DMS79 treated with DMSO at 0.1 percent for 48 hours (cell line): ENCODE results near the gene FDPS.
A peak's percentile ranks its signal among the peaks of the same experiment; 100 is the strongest.
"Not testable (repeated sequence)": the region's sequence is repeated elsewhere in the genome, so short reads cannot be mapped to it uniquely, and the experiment has no call there.

Source experiments
- DNase-seq: peaks from one replicate; lab custom pipeline; 2025; lab: John Stamatoyannopoulos, UW

The FDPS gene

GRCh38 chr1:155320252-155320651 lies 11.6 kb downstream of the FDPS start:
- DNase-seq = no peak

DNA sequence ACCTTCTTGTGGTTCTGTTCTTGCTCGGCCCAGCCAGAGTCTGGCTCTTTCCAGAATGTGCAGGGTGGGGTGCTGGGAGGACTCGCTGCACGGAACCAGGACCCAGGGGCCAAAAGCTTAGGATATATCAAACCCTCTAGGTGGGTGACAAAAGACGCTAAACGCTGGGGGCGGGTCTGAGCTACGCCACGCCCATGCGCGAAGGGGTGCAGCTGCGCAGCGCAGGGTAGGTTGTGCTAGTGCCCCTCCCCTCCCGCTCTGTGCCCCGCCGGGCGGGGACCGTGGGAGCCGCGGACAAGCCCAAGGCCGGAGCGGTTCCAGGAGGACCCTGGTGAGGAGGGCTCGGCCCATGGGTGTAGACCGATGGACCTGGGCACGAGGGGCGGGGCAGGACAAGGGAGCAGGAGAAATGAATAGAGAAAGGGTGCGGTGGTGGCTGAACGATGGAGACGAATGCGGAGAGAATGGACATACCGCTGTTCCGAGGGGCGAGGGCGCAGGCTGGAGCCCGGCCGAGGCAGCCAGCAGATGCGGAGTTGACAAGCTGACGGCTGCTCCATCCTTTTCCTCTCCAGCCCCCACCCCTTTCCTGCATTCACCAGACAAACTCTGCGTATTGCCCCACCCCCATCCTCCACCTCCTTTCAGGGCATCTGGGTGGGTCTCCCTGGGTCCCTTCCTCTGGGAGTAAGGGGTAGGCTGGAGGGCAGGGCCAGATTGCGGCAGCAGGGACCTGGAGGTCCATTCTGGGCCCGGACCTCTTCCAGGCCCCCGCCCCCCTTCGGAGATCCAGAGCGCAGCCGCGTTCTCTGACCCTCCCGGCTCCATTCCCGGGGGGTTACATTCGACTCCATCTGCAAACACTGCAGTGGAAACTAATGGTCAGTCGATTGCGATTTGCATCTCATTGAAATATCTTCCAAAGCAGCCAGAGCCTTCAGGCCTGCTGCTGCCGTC lies 12.3 kb downstream of the FDPS start, which contains the start of gene RUSC1:
Gene RUSC1 (plus strand): TSS at position 234 of the 957 bp plus-strand sequence. CDS start 880 bp downstream, outside the sequence.
- peak; percentile 44 for DNase-seq

DNA sequence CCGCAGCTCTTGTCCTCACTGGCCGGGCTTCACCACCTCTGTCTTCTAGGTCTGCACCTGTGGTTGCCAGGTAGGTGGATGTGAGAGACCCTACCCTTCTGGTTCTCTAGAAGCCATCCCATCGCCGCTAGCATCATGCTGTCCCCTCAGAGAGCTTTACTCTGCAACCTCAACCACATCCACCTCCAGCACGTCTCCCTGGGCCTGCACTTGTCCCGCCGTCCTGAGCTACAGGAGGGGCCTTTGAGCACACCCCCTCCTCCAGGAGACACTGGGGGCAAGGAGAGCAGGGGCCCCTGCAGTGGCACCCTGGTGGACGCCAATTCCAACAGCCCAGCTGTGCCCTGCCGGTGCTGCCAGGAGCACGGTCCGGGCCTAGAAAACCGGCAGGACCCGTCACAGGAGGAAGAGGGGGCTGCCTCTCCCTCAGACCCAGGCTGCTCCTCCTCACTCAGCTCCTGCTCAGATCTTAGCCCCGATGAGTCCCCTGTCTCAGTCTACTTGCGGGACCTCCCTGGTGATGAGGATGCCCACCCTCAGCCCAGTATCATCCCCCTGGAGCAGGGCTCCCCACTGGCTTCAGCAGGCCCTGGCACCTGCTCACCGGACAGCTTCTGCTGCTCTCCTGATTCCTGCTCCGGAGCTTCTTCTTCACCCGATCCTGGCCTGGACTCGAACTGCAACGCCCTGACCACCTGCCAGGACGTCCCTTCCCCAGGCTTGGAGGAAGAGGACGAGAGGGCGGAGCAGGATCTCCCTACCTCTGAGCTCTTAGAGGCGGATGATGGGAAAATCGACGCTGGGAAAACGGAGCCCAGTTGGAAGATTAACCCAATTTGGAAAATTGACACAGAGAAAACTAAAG lies 13.2 kb downstream of the FDPS start:
- peak; percentile 2 for DNase-seq

GRCh38 chr1:155322571-155322952 lies 13.9 kb downstream of the FDPS start:
- peak; percentile 50 for DNase-seq

- DNase-seq = peak; percentile 84
These were observed 14.5 kb downstream of the FDPS start for GRCh38 chr1:155322953-155323728.

GRCh38 chr1:155323729-155324036 lies 15.0 kb downstream of the FDPS start:
- DNase-seq = peak; percentile 74

DNA sequence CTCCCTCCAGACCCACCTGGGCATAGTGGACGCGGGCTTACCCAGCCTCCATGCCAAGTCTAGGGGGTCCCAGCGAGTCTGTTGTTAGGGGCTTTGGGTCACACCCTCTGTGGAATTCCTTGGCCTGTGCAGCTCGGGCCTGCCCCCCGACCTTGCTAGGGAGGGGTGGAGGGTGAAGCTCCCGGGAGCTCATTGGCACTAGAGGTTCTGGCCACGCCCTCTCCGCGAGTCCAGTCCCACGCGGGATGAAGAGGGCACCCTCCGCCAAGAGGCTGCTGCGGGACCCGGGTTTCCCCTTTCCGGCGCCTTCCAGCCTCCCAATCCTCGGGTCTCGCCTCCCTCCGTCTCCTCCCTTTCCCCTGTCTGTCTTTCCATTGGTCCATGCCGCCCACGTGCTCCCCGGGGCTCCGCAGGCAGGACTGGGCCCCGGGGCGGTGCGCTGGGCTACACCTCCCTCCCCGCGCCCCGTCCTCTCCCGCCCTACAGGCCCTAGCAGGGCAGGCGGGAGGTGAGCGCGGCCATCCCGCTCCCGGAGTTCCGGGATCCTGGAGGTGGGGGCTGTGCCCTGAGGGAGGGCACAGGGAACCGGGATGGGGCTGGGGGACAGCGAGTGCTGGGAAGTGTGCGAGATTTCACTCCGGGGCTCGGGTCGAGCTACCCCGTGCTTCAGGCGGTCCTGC lies 15.5 kb downstream of the FDPS start:
- peak; percentile 93 for DNase-seq

DNA sequence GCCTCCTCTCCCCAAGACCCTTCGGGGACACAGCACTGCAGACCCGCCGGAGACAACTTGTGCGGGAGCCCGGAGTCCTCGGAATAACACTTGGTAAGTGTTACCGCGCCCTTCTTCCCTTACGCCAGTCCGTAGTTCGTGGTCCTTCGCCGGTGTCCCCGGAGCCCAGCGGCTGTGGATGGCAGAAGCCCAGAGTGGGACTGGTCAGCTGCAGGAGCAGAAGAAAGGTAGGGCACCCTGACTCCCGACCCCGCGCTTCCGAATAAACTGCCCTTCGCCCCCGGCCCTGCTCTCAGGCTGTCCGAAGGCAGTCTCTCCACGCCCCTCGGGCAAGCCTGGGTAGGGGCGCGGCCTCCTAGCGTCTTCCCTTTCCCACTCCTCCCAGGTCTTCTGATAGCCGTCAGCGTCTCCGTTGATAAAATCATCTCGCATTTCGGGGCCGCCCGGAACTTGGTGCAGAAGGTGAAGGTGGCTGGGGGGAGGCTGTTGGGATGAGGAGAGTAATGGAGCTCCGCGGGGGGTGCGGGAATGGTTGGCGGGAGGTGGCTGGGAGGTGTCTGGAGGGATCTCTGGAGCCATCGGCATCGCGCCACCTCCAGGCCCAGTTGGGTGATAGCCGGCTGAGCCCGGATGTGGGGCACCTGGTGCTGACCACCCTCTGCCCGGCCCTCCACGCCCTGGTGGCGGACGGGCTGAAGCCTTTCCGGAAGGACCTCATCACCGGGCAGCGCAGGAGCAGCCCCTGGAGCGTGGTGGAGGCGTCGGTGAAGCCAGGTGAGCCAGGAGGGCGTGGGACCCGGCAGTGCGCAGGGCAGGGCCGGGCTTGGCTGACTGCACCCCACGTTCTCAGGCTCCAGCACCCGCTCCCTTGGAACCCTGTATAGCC lies 16.3 kb downstream of the FDPS start:
- DNase-seq = peak; percentile 32

GRCh38 chr1:155325603-155325893 lies 16.9 kb downstream of the FDPS start:
- DNase-seq = no peak

- DNase-seq = no peak
These were observed 17.4 kb downstream of the FDPS start for GRCh38 chr1:155326020-155326526.

GRCh38 chr1:155326631-155327037 lies 18.0 kb downstream of the FDPS start:
- DNase-seq = no peak

DNA sequence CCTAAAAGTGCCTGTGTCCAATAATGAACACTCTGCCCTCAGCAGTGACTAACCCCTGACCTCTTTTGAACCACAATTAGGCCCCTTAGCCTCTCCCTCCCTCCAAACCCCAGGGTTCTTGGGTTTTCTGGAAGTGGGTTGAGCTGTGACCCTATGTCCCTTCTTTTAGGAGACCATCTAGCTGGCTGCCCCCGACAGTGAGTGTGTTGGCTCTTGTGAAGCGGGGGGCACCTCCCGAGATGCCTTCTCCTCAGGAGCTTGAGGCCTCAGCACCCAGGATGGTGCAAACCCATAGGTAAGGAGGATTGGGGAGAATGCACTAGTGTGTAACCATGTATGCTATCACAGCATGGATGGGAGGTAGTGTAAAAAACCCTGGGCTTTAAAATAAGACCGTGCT lies 19.3 kb downstream of the FDPS start:
- DNase-seq = no peak

DNA sequence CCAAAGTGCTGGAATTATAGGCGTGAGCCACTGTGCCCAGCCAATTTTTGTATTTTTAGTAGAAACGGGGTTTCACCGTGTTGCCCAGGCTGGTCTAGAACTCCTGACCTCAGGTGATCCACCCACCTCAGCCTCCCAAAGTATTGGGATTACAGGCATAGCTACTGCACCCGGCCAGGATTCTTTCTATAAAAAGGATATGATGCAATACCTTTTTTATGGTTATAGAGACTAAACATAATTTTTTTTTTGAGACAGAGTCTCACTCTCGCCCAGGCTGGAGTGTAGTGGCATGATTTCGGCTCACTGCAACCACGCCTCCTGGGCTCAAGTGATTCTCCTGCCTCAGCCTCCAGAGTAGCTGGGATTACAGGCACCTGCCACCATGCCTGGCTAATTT lies 20.2 kb downstream of the FDPS start:
- DNase-seq = not testable (repeated sequence)

DNA sequence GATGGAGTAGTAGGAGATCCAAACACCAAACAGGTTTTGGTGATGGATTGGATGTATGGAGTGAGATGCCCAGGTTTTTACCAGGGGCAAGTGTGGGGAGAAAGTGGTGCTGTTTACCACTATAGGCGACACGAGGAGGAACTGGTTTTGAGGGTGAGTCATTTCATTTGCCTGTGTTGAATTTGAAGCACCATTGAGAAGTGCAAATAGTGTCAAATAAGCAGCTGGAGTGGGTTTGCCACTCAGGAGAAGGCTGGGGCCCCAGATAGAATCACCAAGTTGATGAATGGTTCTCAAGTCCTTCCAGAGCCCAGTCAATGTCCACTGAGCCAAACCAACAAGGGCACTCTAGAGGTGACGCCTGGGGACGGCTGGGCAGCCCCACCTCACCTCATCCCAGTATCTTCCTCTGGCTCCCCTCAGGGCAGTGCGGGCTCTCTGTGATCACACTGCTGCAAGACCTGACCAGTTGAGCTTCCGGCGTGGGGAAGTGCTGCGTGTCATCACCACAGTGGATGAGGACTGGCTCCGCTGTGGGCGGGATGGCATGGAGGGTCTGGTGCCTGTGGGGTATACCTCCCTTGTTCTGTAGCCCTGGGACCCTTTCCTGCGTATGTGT lies 21.4 kb downstream of the FDPS start:
- peak; percentile 42 for DNase-seq

DNA sequence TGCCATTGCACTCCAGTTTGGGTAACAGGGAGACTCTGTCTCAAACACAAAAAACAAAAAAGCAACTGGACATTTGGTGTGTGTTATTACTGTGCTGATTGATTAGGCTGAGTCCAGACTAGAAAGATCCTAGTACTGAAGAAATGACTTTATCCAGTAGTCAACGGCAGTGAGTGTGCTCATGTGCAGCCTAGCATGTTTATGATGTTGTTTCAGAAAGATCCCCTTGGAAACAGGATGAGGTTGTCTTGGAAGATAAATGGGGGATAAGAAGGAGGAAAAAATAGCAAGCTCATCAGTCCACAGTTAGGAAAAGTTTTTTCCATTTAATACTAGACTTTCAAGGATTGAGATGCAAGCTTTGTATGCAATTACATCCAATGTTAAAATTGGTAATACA lies 26.3 kb downstream of the FDPS start:
- no peak for DNase-seq

DNA sequence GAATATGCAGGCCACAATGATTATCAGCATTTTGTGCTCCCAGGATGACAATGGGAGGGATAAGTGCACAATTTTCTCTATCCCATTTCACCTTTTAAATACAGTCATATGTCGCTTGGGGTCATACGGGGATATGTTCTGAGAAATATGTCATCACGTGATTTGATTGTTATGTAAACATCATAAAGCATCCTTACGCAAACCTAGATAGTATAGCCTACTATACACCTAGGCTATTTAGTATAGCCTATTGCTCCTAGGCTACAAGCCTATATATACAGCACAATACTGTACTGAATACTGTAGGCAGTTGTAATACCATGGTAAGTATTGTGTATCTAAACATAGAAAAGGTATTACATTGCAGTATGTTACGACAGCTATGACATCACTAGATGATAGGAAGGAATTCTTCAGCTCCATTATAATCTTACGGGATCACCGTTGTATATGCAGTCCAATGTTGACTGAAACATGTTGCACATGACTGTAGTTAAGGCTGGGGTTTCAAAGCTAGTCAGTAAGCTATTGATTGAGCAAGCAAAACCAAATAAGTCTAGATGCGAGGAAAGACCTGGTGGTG lies 30.9 kb downstream of the FDPS start:
- no peak for DNase-seq

DNA sequence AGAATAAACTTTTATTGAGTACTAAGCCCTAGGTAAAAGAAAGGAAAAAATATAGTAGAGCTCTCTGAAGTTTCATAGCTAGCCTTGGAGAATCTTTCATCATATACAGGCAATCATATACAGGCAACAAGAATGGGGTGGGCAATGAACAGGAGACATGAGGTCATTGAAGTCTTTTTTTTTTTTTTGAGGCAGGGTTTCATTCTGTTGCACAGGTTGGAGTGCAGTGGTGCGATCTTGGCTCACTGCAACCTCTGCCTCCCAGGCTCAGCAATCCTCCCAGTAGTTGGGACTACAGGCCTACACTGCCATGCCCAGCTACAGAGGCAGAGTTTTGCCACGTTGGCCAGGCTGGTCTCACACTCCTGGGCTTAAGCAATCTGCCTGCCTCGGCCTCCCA lies 34.2 kb downstream of the FDPS start:
- DNase-seq = no peak

DNA sequence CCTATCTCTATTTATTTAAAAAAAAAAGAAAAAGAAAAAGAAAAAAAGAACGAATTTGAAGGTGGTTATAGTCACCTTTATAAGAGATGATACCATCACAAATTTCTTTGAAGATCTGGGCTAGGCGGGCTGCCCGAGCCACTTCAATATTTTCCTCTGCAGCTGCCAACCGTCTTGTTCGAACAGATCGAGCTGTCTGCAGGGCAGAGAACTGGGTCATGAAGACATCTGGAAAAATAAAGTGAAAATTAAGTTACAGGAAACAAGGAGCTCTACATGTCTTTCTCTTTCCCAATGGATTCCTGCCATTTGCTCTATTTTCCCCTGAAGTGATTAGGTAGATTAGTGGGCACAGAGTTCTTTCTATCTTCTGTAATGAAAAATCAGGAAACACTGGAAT lies 44.0 kb downstream of the FDPS start:
- no peak for DNase-seq

DNA sequence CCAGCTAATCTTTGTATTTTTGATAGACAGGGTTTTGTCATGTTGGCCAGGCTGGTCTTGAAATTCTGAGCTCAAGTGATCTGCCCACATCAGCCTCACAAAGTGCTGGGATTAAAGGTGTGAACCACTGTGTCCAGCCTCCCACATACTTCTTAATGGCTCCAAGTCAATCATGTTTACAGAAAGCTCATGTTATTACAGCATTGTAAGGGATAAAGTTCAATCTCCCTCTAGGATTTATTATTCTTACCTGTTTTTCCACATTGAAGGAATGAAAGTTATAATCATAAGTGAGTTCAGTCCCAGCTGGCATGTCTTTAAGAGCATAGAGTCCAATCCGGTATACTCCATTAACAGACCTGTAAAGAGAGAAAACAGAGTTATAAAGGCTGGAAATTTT lies 51.4 kb downstream of the FDPS start:
- no peak for DNase-seq
